Esophagus squamous epithelium (tissue), 4 donors: ENCODE results near the gene RYR1.

Source experiments
- CTCF ChIP-seq, 6 experiments: fragments of 450-650 bp in 4 of 6; fragments of 200-600 bp in 2 of 6; sonication (generic) in 2 of 6; IDR thresholded peaks; one replicate each; pipeline ENCODE4 v1.5.1; 2016 to 2019; ENCODE audit warnings: antibody characterized with exemption in 6 of 6, mild to moderate bottlenecking in 4 of 6, moderate library complexity in 4 of 6
- POLR2A ChIP-seq, 4 donors: fragments of 450-650 bp; IDR thresholded peaks; one replicate each; pipeline ENCODE4 v1.6.1; 2017; ENCODE audit warnings: antibody characterized with exemption in 4 of 4, mild to moderate bottlenecking in 4 of 4, moderate library complexity in 3 of 4

- TF ChIP-seq POLR2A (IDR thresholded peaks at IDR 0.05) = no peak
- no peak for TF ChIP-seq CTCF (IDR thresholded peaks at IDR 0.05)
Observed at GRCh38 chr19:38507551-38508127, 74.1 kb downstream of the RYR1 start.
